Activated naive CD8-positive, alpha-beta T cell treated with anti-CD3 and anti-CD28 coated beads, Interleukin-2, amount 50 U/mL, for 16 hours (primary cell): ENCODE results near the gene UST.
"Not testable (repeated sequence)": the region's sequence is repeated elsewhere in the genome, so short reads cannot be mapped to it uniquely, and the experiment has no call there.

Experiments used
- DNase-seq: peaks from one replicate; pipeline ENCODE4 v3.0.0-alpha.2; 2020; ENCODE audit warnings: low read depth, low spot score

The UST gene

GRCh38 chr6:148868314-148868713 is 121.5 kb downstream of the UST start:
- DNase-seq: no peak

- no peak for DNase-seq
Observed at GRCh38 chr6:148868901-148869300, 122.1 kb downstream of the UST start.

GRCh38 chr6:148869585-148869984 is 122.8 kb downstream of the UST start:
- DNase-seq: no peak

- no peak for DNase-seq
Observed at GRCh38 chr6:148873154-148873553, 126.3 kb downstream of the UST start.

GRCh38 chr6:148873868-148874267 is 127.0 kb downstream of the UST start:
- no peak for DNase-seq

GRCh38 chr6:148874698-148875293 is 128.0 kb downstream of the UST start:
- no peak for DNase-seq

- DNase-seq: no peak
Observed at GRCh38 chr6:148878683-148879082, 131.9 kb downstream of the UST start.

- DNase-seq: not testable (repeated sequence)
Observed at GRCh38 chr6:148880742-148881141, 133.9 kb downstream of the UST start.

GRCh38 chr6:148881593-148882311 is 134.9 kb downstream of the UST start:
- no peak for DNase-seq

GRCh38 chr6:148883270-148883669 is 136.4 kb downstream of the UST start:
- no peak for DNase-seq

GRCh38 chr6:148884461-148884860 is 137.6 kb downstream of the UST start:
- no peak for DNase-seq

- DNase-seq: no peak
Observed at GRCh38 chr6:148885136-148885865, 138.5 kb downstream of the UST start.

- DNase-seq: no peak
Observed at GRCh38 chr6:148885925-148886845, 139.4 kb downstream of the UST start.

- DNase-seq: no peak
Observed at GRCh38 chr6:148887181-148887580, 140.4 kb downstream of the UST start.

- no peak for DNase-seq
Observed at GRCh38 chr6:148888856-148889255, 142.0 kb downstream of the UST start.

GRCh38 chr6:148890096-148890495 is 143.3 kb downstream of the UST start:
- no peak for DNase-seq

- no peak for DNase-seq
Observed at GRCh38 chr6:148890652-148891404, 144.0 kb downstream of the UST start.

- DNase-seq: no peak
Observed at GRCh38 chr6:148891405-148891783, 144.6 kb downstream of the UST start.

- DNase-seq: no peak
Observed at GRCh38 chr6:148892247-148892646, 145.4 kb downstream of the UST start.

GRCh38 chr6:148893073-148893472 is 146.2 kb downstream of the UST start:
- no peak for DNase-seq

- no peak for DNase-seq
Observed at GRCh38 chr6:148893481-148893880, 146.7 kb downstream of the UST start.
